GM23338 (cell line): Measurements from ENCODE around the gene OAS2. TPM values are rescaled to one million over a fixed set of nuclear protein-coding genes. Genes with fewer than 3 reads are reported as not detected.
A peak's percentile ranks its signal among the peaks of the same experiment; 100 is the strongest.

Source experiments
- ATAC-seq: fragments of 200-7000 bp; cut with Tn5 transposase; 3 replicates; pipeline ENCODE4 v1.9.1; 2020
- DNase-seq: peaks from one replicate; pipeline ENCODE4 v3.0.0-alpha.2; 2015; ENCODE audit warnings: low spot score
- H2AFZ ChIP-seq: fragments of 200-600 bp; sonication (generic); 2 replicates; pipeline ENCODE4 v1.8.0; 2016; ENCODE audit warnings: antibody characterized with exemption, mild to moderate bottlenecking, moderate library complexity
- H3F3A ChIP-seq: fragments of 200-600 bp; sonication (generic); replicated peaks from 2 replicates; pipeline ENCODE4 v1.8.0; 2017; ENCODE audit warnings: antibody characterized with exemption, mixed run types, low read depth
- H3K27ac ChIP-seq: fragments of 200-600 bp; sonication (generic); 2 replicates; pipeline ENCODE4 v1.6.1; 2016; ENCODE audit warnings: low read depth
- H3K27me3 ChIP-seq: fragments of 200-600 bp; sonication (generic); 2 replicates; pipeline ENCODE4 v1.8.0; 2016; ENCODE audit warnings: mild to moderate bottlenecking, mixed run types, moderate library complexity; ENCODE audit not compliant: insufficient read depth
- H3K36me3 ChIP-seq: fragments of 200-600 bp; sonication (generic); 2 replicates; pipeline ENCODE4 v1.8.0; 2016; ENCODE audit warnings: mild to moderate bottlenecking; ENCODE audit not compliant: insufficient read depth
- H3K4me1 ChIP-seq: fragments of 200-600 bp; sonication (generic); 2 replicates; pipeline ENCODE4 v1.8.0; 2016; ENCODE audit warnings: mild to moderate bottlenecking, moderate library complexity; ENCODE audit not compliant: insufficient read depth
- H3K4me2 ChIP-seq: fragments of 200-600 bp; sonication (generic); 2 replicates; pipeline ENCODE4 v1.7.1; 2017; ENCODE audit warnings: mixed run types
- H3K4me3 ChIP-seq: fragments of 200-600 bp; sonication (generic); 2 replicates; pipeline ENCODE4 v1.6.1; 2016; ENCODE audit warnings: mixed run types
- H3K79me2 ChIP-seq: fragments of 200-600 bp; sonication (generic); replicated peaks from 2 replicates; pipeline ENCODE4 v1.8.0; 2017; ENCODE audit warnings: mild to moderate bottlenecking; ENCODE audit not compliant: insufficient read depth
- H3K9me2 ChIP-seq: fragments of 200-600 bp; sonication (generic); 2 replicates; pipeline ENCODE4 v1.8.0; 2017; ENCODE audit not compliant: insufficient read depth
- H4K20me1 ChIP-seq: fragments of 200-600 bp; sonication (generic); replicated peaks from 2 replicates; pipeline ENCODE4 v1.8.0; 2017; ENCODE audit warnings: mild to moderate bottlenecking; ENCODE audit not compliant: insufficient read depth
- H3K27ac Mint-ChIP-seq: 2 replicates; pipeline ENCODE4 v1.8.0; 2020; ENCODE audit warnings: inconsistent platforms, mild to moderate bottlenecking, moderate library complexity, mixed read lengths
- H3K27me3 Mint-ChIP-seq: 3 replicates; pipeline ENCODE4 v1.8.0; 2022; ENCODE audit warnings: low read depth, mild to moderate bottlenecking, moderate library complexity, mixed read lengths, inconsistent platforms; ENCODE audit not compliant: insufficient read depth, poor library complexity
- H3K36me3 Mint-ChIP-seq: 3 replicates; pipeline ENCODE4 v1.8.0; 2021; ENCODE audit warnings: low read depth, mild to moderate bottlenecking, inconsistent platforms, moderate library complexity, mixed read lengths
- H3K4me1 Mint-ChIP-seq: 3 replicates; pipeline ENCODE4 v1.8.0; 2020; ENCODE audit warnings: mild to moderate bottlenecking, inconsistent platforms, mixed read lengths
- H3K4me3 Mint-ChIP-seq: 3 replicates; pipeline ENCODE4 v1.8.0; 2021; ENCODE audit warnings: moderate library complexity, mild to moderate bottlenecking, inconsistent platforms, mixed read lengths
- H3K9me3 Mint-ChIP-seq: 3 replicates; pipeline ENCODE4 v1.8.0; 2020; ENCODE audit warnings: moderate library complexity, mild to moderate bottlenecking, inconsistent platforms, mixed read lengths
- CREB1 ChIP-seq: fragments of 250-450 bp; sonication (Bioruptor Pico); IDR thresholded peaks from 2 replicates; pipeline ENCODE4 v1.5.0; 2020; ENCODE audit warnings: low read depth, mild to moderate bottlenecking, moderate library complexity
- CTCF ChIP-seq, 2 experiments: fragments of 200-600 bp in 1 of 2; sonication (generic) in 1 of 2; conservative IDR thresholded peaks; 2 replicates each; pipeline versions ENCODE4 v1.5.1 to v1.6.1; 2016 to 2017; ENCODE audit warnings: antibody characterized with exemption in 2 of 2, low read depth in 2 of 2, mild to moderate bottlenecking in 2 of 2, moderate library complexity in 1 of 2
- ETS1 ChIP-seq: IDR thresholded peaks from 2 replicates; pipeline ENCODE4 v1.6.1; 2016; ENCODE audit warnings: antibody characterized with exemption
- EZH2 ChIP-seq: fragments of 200-600 bp; sonication (generic); IDR thresholded peaks from one replicate; pipeline ENCODE4 v1.8.0; 2017; ENCODE audit warnings: antibody characterized with exemption, mild to moderate bottlenecking, low read depth; ENCODE audit not compliant: unreplicated experiment
- EZH2phosphoT487 ChIP-seq: fragments of 200-600 bp; sonication (generic); IDR thresholded peaks from one replicate; pipeline ENCODE4 v1.8.1; 2018; ENCODE audit warnings: antibody characterized with exemption; ENCODE audit not compliant: unreplicated experiment
- JUNB ChIP-seq: IDR thresholded peaks from one replicate; pipeline ENCODE4 v1.6.1; 2016; ENCODE audit warnings: antibody characterized with exemption; ENCODE audit not compliant: unreplicated experiment
- NANOG ChIP-seq: IDR thresholded peaks from 2 replicates; pipeline ENCODE4 v1.6.1; 2016; ENCODE audit warnings: antibody characterized with exemption, borderline replicate concordance
- POLR2AphosphoS5 ChIP-seq: IDR thresholded peaks from 2 replicates; pipeline ENCODE4 v1.6.1; 2016; ENCODE audit warnings: antibody characterized with exemption, low read depth
- STAT1 ChIP-seq: IDR thresholded peaks from one replicate; pipeline ENCODE4 v1.6.1; 2016; ENCODE audit warnings: antibody characterized with exemption; ENCODE audit not compliant: unreplicated experiment
- ZNF331 ChIP-seq: fragments of 250-450 bp; sonication (Bioruptor Pico); IDR thresholded peaks from 2 replicates; pipeline ENCODE4 v1.5.0; 2020; ENCODE audit warnings: low read depth, mild to moderate bottlenecking, moderate library complexity
- polyA plus RNA-seq: library from polyadenylated mRNA; unstranded; fragments of >200 nt; fragmentation: Nextera tagmentation; extraction: Ambion mirVana; gene quantifications from 2 replicates; pipeline ENCODE4 v1.2.1, GENCODE V29; 2016
- total RNA-seq: library from RNA; depleted of rRNA; stranded (reverse); fragments of >200 nt; shearing (Covaris generic); gene quantifications from 2 replicates; pipeline ENCODE4 v1.2.3, GENCODE V29; 2014
- TF ChIP-seq, protein P1 (sequence below): IDR thresholded peaks from one replicate; pipeline ENCODE4 v1.6.1; 2018; ENCODE audit warnings: antibody characterized with exemption; ENCODE audit not compliant: unreplicated experiment

The OAS2 gene
- total and polyA plus RNA-seq, 2 experiments from 2014 or later, result 0.10 TPM; not detected in 1

DNA sequence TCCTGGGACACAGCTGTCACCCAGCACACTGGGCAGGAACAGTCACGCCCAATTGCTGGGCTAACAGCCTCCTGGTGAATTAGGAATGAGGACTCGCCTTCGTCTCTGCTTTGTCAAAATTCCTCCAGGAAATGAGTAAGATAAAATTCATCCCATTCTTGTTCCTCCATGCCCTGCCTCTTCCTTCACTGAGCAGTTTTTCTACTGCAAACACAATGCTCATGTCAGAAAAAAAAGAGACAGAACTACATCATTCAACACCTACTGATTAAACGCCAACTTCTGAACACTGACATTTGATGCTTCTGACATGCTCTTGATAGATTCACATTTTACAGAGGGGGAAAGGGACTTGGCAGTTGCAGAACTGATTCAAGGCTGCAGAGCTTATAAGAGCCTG, 40.7 kb downstream of the OAS2 start:
- H3F3A ChIP-seq, result no peaks in the 10 kb centered on the region
- no peak for ATAC-seq

DNA sequence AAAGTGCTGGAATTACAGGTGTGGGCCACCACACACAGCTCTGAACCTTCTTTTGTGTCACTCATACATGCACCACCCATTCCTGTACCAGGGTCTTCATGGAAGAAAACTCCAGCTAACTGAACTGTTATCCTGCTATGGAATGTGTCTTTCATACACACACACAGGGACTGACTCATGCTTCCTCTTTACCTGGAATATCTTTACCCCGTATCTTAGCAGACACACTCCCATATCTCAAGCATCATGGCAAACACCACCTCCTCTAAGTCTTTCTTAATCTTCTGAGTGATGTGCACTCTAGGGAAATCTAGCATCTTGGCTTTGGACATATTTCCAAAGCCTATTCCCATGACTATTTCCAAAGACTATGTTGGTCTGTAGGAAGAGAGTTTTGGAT, 43.2 kb downstream of the OAS2 start:
- no peaks in the 10 kb centered on the region for H3K27me3 ChIP-seq
- H3K4me1 Mint-ChIP-seq, result no peaks in the 10 kb centered on the region
- H3K4me2 ChIP-seq, result no peak overlapping the region
- no peaks in the 10 kb centered on the region for H3K4me1 ChIP-seq
- no peak overlapping the region for H3K4me3 Mint-ChIP-seq
- no peak overlapping the region for H3K27ac ChIP-seq
- no peaks in the 10 kb centered on the region for H3F3A ChIP-seq
- no peaks in the 10 kb centered on the region for H4K20me1 ChIP-seq
- DNase-seq, result no peak
- no peak for ATAC-seq
- H2AFZ ChIP-seq, result no peak overlapping the region
- H3K27me3 Mint-ChIP-seq, result no peaks in the 10 kb centered on the region
- H3K9me2 ChIP-seq, result no peaks in the 10 kb centered on the region
- no peaks in the 10 kb centered on the region for H3K36me3 Mint-ChIP-seq
- H3K36me3 ChIP-seq, result no peaks in the 10 kb centered on the region
- no peak overlapping the region for H3K27ac Mint-ChIP-seq
- H3K9me3 Mint-ChIP-seq, result peaks cover 5% of the 10 kb centered on the region; the same call in 2 of the 3 replicates
- no peaks in the 10 kb centered on the region for H3K79me2 ChIP-seq
- H3K4me3 ChIP-seq, result no peak overlapping the region
- TF ChIP-seq CTCF (conservative IDR thresholded peaks at IDR 0.05; ENCODE audit: low read depth in 2 of 2) (no peak), ZNF331 (CRISPR knock-in tag) (no peak), ETS1 (no peak), JUNB (no peak)

More for the DNA sequence above, 40.7 kb downstream of the OAS2 start:
- Histone ChIP-seq H3K4me3 (no peak overlapping the region), H3K27me3 (no peaks in the 10 kb centered on the region), H3K9me2 (no peaks in the 10 kb centered on the region), H2AFZ (peak overlapping the region; percentile 74; the same call in 1 of the 2 replicates), H4K20me1 (no peaks in the 10 kb centered on the region), H3K36me3 (no peaks in the 10 kb centered on the region), H3K79me2 (no peaks in the 10 kb centered on the region), H3K4me1 (no peaks in the 10 kb centered on the region), H3K27ac (no peak overlapping the region), H3K4me2 (no peak overlapping the region)
- DNase-seq, result no peak
- TF ChIP-seq JUNB (no peak), CREB1 (CRISPR knock-in tag) (no peak), NANOG (no peak), POLR2AphosphoS5 (no peak), EZH2phosphoT487 (no peak), STAT1 (no peak), EZH2 (no peak), ZNF331 (CRISPR knock-in tag) (no peak)
- TF ChIP-seq, protein P1, sequence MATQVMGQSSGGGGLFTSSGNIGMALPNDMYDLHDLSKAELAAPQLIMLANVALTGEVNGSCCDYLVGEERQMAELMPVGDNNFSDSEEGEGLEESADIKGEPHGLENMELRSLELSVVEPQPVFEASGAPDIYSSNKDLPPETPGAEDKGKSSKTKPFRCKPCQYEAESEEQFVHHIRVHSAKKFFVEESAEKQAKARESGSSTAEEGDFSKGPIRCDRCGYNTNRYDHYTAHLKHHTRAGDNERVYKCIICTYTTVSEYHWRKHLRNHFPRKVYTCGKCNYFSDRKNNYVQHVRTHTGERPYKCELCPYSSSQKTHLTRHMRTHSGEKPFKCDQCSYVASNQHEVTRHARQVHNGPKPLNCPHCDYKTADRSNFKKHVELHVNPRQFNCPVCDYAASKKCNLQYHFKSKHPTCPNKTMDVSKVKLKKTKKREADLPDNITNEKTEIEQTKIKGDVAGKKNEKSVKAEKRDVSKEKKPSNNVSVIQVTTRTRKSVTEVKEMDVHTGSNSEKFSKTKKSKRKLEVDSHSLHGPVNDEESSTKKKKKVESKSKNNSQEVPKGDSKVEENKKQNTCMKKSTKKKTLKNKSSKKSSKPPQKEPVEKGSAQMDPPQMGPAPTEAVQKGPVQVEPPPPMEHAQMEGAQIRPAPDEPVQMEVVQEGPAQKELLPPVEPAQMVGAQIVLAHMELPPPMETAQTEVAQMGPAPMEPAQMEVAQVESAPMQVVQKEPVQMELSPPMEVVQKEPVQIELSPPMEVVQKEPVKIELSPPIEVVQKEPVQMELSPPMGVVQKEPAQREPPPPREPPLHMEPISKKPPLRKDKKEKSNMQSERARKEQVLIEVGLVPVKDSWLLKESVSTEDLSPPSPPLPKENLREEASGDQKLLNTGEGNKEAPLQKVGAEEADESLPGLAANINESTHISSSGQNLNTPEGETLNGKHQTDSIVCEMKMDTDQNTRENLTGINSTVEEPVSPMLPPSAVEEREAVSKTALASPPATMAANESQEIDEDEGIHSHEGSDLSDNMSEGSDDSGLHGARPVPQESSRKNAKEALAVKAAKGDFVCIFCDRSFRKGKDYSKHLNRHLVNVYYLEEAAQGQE, result no peak
- H3K4me3 Mint-ChIP-seq, result no peak overlapping the region
- no peaks in the 10 kb centered on the region for H3K27me3 Mint-ChIP-seq
- H3K36me3 Mint-ChIP-seq, result no peaks in the 10 kb centered on the region
- no peaks in the 10 kb centered on the region for H3K4me1 Mint-ChIP-seq
- H3K9me3 Mint-ChIP-seq, result no peaks in the 10 kb centered on the region; the same call in 1 of the 3 replicates
- no peak overlapping the region for H3K27ac Mint-ChIP-seq
